GM12875 (cell line): ENCODE measurements around the gene B4GALNT3.

Experiments used
- H3K4me3 ChIP-seq: one replicate; pipeline ENCODE4 v1.5.1; 2011; ENCODE audit warnings: low read depth, low read length, control low read depth
- CTCF ChIP-seq: IDR thresholded peaks from 2 replicates; pipeline ENCODE4 v1.5.1; 2011; ENCODE audit warnings: low read depth, mild to moderate bottlenecking, control low read depth, inconsistent platforms, low read length, moderate library complexity, borderline replicate concordance; ENCODE audit not compliant: insufficient read depth

B4GALNT3 gene

GRCh38 chr12:587132-588023, 127.6 kb downstream of the B4GALNT3 start:
- no peak for TF ChIP-seq CTCF
- H3K4me3 ChIP-seq, result no peak overlapping the region

GRCh38 chr12:588024-588322, 128.2 kb downstream of the B4GALNT3 start:
- H3K4me3 ChIP-seq, result no peak overlapping the region
- no peak for TF ChIP-seq CTCF

- TF ChIP-seq CTCF, result no peak
- no peak overlapping the region for H3K4me3 ChIP-seq
Observed at GRCh38 chr12:588646-589045, 128.9 kb downstream of the B4GALNT3 start.

- TF ChIP-seq CTCF, result no peak
- H3K4me3 ChIP-seq, result no peak overlapping the region
Observed at GRCh38 chr12:590206-590750, 130.5 kb downstream of the B4GALNT3 start.

GRCh38 chr12:591167-592023, 131.7 kb downstream of the B4GALNT3 start:
- TF ChIP-seq CTCF, result no peak; the same call in 1 of the 2 replicates
- no peak overlapping the region for H3K4me3 ChIP-seq

- no peak overlapping the region for H3K4me3 ChIP-seq
- no peak for TF ChIP-seq CTCF
Observed at GRCh38 chr12:592024-592505, 132.3 kb downstream of the B4GALNT3 start.
